HEK293T (cell line): ENCODE measurements around the gene MGAM2.

Experiments
- CTCF ChIA-PET: fragments of 350-600 bp; formaldehyde crosslinking; extraction: SDS; loops from one replicate; lab custom pipeline; 2021; ENCODE audit warnings: antibody characterized with exemption, inconsistent platforms; lab: Yijun Ruan, JAX
- POLR2A ChIA-PET: fragments of 350-600 bp; formaldehyde crosslinking; extraction: SDS; loops from one replicate; lab custom pipeline; 2020; ENCODE audit warnings: antibody characterized with exemption, inconsistent platforms; lab: Yijun Ruan, JAX
- DNase-seq: peaks from one replicate; pipeline ENCODE4 v3.0.0; 2012; ENCODE audit warnings: mixed read lengths; ENCODE audit errors: extremely low spot score
- ARNT ChIP-seq: fragments of 450-650 bp; IDR thresholded peaks from 2 replicates; pipeline ENCODE4 v1.6.1; 2017; ENCODE audit warnings: mild to moderate bottlenecking
- BHLHE40 ChIP-seq: fragments of 450-650 bp; IDR thresholded peaks from 2 replicates; pipeline ENCODE4 v1.6.1; 2016; ENCODE audit warnings: mild to moderate bottlenecking, moderate library complexity, borderline replicate concordance
- CTBP1 ChIP-seq: fragments of 450-650 bp; IDR thresholded peaks from 2 replicates; pipeline ENCODE4 v1.6.1; 2016; ENCODE audit warnings: borderline replicate concordance
- ELF4 ChIP-seq: fragments of 450-650 bp; IDR thresholded peaks from 2 replicates; pipeline ENCODE4 v1.6.1; 2017; ENCODE audit warnings: antibody characterized with exemption
- FOXA1 ChIP-seq: fragments of 450-650 bp; IDR thresholded peaks from 2 replicates; pipeline ENCODE4 v1.6.1; 2016; ENCODE audit warnings: mild to moderate bottlenecking
- FOXK2 ChIP-seq: fragments of 450-650 bp; IDR thresholded peaks from 2 replicates; pipeline ENCODE4 v1.6.1; 2016; ENCODE audit warnings: mild to moderate bottlenecking
- FOXM1 ChIP-seq: fragments of 450-650 bp; IDR thresholded peaks from 2 replicates; pipeline ENCODE4 v1.6.1; 2017; ENCODE audit warnings: mild to moderate bottlenecking, borderline replicate concordance
- HDGF ChIP-seq: fragments of 450-650 bp; IDR thresholded peaks from 2 replicates; pipeline ENCODE4 v1.6.1; 2017; ENCODE audit warnings: antibody characterized with exemption, borderline replicate concordance
- L3MBTL2 ChIP-seq: fragments of 450-650 bp; conservative IDR thresholded peaks from 2 replicates; pipeline ENCODE4 v1.6.1; 2016; ENCODE audit warnings: mild to moderate bottlenecking
- LEF1 ChIP-seq: fragments of 450-650 bp; IDR thresholded peaks from 2 replicates; pipeline ENCODE4 v1.6.1; 2017; ENCODE audit warnings: mild to moderate bottlenecking, borderline replicate concordance
- NFRKB ChIP-seq: fragments of 450-650 bp; IDR thresholded peaks from 2 replicates; pipeline ENCODE4 v1.6.1; 2016; ENCODE audit warnings: mild to moderate bottlenecking, moderate library complexity
- SP1 ChIP-seq: fragments of 450-650 bp; IDR thresholded peaks from 2 replicates; pipeline ENCODE4 v1.6.1; 2017
- SUZ12 ChIP-seq: fragments of 450-650 bp; IDR thresholded peaks from 2 replicates; pipeline ENCODE4 v1.6.1; 2016; ENCODE audit warnings: mild to moderate bottlenecking
- TARDBP ChIP-seq: fragments of 450-650 bp; IDR thresholded peaks from 2 replicates; pipeline ENCODE4 v1.6.1; 2016
- ZNF384 ChIP-seq: fragments of 450-650 bp; IDR thresholded peaks from 2 replicates; pipeline ENCODE4 v1.6.1; 2016
- TF ChIP-seq, protein P1 (sequence below): fragments of 450-650 bp; IDR thresholded peaks from 2 replicates; pipeline ENCODE4 v1.6.1; 2016

The MGAM2 gene

DNA sequence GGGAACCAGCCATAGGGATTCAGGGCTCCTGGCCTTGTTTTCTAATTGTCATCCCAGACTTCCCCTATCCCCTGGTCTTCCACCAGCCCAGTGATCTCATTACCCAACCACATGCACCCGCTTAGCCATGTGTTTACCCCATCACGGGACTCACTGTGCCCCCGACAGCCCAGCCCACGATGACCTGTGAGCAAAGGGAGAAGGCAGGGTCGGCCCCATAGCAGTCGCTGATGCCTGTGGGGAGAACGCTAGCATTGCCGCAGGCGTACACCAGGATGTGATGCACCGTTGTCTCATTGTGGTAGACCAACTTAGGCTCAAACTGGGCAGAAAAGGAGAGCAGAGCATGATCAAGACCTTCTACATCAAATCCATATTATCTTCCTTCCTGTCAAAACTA, 132.3 kb downstream of the MGAM2 start:
- CTCF ChIA-PET = no interaction called here
- POLR2A ChIA-PET = no interaction called here
- TF ChIP-seq SP1 = no peak
- TF ChIP-seq, protein P1, sequence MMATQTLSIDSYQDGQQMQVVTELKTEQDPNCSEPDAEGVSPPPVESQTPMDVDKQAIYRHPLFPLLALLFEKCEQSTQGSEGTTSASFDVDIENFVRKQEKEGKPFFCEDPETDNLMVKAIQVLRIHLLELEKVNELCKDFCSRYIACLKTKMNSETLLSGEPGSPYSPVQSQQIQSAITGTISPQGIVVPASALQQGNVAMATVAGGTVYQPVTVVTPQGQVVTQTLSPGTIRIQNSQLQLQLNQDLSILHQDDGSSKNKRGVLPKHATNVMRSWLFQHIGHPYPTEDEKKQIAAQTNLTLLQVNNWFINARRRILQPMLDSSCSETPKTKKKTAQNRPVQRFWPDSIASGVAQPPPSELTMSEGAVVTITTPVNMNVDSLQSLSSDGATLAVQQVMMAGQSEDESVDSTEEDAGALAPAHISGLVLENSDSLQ = no peak
- TF ChIP-seq ELF4 = no peak
- TF ChIP-seq BHLHE40 = no peak
- no peak for TF ChIP-seq LEF1
- no peak for TF ChIP-seq FOXM1
- no peak for DNase-seq

DNA sequence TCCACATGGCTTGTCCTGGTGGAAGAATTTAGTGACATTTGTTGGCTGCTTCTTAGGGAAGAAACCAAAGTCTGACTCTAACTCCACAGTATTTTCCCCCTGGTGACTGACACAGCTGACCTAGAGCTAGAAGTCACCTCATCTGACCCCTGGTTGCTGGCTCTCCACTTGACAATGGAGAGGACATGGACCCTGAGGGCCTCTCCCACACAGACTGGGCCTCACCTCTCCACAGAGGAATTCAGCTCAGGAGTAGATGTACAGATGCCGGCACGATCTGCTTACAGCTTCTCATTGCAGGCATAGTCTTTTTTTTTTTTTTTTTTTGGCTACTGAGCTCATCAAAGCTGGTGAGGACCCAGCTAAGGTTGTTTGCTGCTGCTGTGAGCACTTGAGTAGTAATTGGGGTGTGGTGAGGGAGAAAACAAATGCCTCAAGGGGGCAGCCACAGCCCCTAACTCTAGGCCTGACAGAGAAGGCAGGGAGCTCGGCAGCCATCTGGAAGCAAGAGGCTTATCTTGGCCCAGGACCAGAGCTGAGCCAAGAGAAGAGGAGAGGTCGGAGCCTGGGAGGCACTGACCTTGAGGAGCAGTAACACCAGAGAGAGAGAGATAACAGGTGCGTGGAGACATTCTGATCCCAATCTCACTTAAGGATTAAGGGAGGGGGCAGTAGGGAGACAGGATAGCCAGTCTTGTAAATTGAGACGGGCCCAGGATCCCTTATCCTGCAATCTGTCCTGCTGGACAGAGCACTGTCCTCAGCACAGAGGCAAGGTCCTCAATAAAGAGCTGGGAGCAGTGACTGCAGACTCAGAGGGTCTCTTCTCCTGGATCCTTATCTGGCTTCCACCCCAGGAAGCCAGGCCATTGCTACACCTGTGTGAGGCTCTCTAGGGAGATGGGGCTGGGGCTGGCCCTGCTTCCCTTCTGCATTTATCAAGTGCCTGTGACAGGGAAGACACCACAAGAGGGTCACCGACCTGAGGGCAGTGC, 136.9 kb downstream of the MGAM2 start:
- CTCF ChIA-PET = interaction anchor here (0.6 kb wide), 1 partner anchor 335 kb away, joined by 3 read pairs; no protein-coding TSS in a partner anchor
- POLR2A ChIA-PET = no interaction called here
- TF ChIP-seq LEF1 (no peak), SP1 (no peak), ZNF384 (no peak), ARNT (no peak), FOXM1 (no peak), HDGF (no peak), BHLHE40 (no peak), L3MBTL2 (no peak), FOXK2 (no peak)
- TF ChIP-seq, protein P1 = no peak
- no peak for DNase-seq

DNA sequence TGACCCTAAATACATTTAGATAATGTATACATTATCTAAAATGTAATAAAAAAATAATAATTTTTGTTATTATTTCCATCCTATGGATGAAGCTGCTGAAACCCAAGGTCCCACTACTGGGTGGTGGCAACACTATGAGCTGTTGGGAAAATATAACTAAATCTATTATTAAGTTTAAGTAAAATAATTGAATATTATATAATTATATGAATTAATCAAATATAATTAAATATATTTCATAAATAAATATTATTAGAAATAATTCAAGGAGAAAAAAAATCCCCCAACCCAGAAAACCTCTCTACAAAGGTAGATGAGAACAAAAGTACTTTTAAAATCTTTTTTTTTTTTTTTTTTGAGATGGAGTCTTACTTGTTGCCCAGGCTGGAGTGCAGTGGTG, 138.4 kb downstream of the MGAM2 start:
- ChIA-PET POLR2A (no interaction called here), CTCF (interaction anchor here (0.6 to 1.2 kb wide), 3 partner anchors 48 to 476 kb away, joined by 3 to 4 read pairs (median 3); no protein-coding TSS in a partner anchor)

DNA sequence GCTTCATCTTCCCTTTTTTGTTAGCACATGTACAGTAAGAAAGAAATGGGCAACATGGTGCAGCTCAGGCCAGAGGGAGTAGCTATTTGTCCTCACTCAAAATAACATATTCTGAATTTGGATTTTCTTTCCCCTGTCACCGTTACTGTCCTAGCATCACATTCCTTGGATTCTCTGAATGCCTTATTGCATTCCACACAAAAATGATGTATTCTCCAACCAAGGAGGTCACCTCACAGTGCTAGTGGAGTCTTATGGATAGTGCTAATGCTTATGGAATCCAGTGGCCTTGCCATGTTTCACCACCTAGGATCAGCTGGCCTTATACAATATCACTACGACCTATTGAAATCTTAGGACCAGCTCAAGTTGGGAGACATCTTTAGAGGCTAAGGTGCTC, 139.2 kb downstream of the MGAM2 start:
- POLR2A ChIA-PET = no interaction called here

More for the DNA sequence above, 138.4 kb downstream of the MGAM2 start:
- no peak for DNase-seq
- no peak for TF ChIP-seq CTBP1

DNA sequence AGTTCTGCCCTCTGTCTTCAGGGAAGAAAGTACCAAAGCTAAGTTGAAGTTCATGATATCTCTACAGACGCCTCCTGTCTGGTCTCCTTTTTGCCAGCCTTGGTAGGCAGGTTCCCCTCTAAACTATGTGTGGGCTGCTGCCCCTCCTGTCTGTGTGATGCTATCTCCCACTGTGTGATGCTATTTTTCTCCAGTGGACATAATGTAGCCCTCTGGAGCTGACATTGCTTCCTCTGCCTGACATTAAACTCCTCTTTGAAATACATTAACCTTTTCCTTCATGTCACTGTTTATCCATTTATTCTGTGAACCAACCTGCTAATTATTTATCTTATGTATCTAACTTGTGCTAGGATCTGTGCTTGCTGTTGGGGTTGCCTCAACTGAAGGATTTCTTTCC, 146.4 kb downstream of the MGAM2 start, which contains the start of gene PRSS58:
TSS of gene PRSS58 (minus strand) at position 101 of the 400 bp plus-strand sequence. CDS start 351 bp downstream, outside the sequence.
- ChIA-PET CTCF (interaction anchor here (0.6 kb wide), 1 partner anchor 13 kb away, joined by 4 read pairs; no protein-coding TSS in a partner anchor), POLR2A (no interaction called here)
- TF ChIP-seq BHLHE40 (no peak), TARDBP (no peak), SUZ12 (no peak)
- DNase-seq = no peak

More for the DNA sequence above, 139.2 kb downstream of the MGAM2 start:
- CTCF ChIA-PET = interaction anchor here (0.6 to 1.2 kb wide), 2 partner anchors 48 to 475 kb away, joined by 3 to 4 read pairs; no protein-coding TSS in a partner anchor
- TF ChIP-seq TARDBP = no peak
- no peak for TF ChIP-seq FOXA1
- no peak for TF ChIP-seq ELF4
- TF ChIP-seq BHLHE40 = no peak
- TF ChIP-seq SUZ12 = no peak
- TF ChIP-seq FOXM1 = no peak
- no peak for TF ChIP-seq LEF1
- no peak for TF ChIP-seq L3MBTL2
- TF ChIP-seq FOXK2 = no peak
- TF ChIP-seq, protein P1 = no peak
- TF ChIP-seq ARNT = no peak
- no peak for TF ChIP-seq HDGF
- TF ChIP-seq NFRKB = no peak
- no peak for TF ChIP-seq ZNF384
- TF ChIP-seq SP1 = no peak
- no peak for TF ChIP-seq CTBP1
- DNase-seq = no peak

DNA sequence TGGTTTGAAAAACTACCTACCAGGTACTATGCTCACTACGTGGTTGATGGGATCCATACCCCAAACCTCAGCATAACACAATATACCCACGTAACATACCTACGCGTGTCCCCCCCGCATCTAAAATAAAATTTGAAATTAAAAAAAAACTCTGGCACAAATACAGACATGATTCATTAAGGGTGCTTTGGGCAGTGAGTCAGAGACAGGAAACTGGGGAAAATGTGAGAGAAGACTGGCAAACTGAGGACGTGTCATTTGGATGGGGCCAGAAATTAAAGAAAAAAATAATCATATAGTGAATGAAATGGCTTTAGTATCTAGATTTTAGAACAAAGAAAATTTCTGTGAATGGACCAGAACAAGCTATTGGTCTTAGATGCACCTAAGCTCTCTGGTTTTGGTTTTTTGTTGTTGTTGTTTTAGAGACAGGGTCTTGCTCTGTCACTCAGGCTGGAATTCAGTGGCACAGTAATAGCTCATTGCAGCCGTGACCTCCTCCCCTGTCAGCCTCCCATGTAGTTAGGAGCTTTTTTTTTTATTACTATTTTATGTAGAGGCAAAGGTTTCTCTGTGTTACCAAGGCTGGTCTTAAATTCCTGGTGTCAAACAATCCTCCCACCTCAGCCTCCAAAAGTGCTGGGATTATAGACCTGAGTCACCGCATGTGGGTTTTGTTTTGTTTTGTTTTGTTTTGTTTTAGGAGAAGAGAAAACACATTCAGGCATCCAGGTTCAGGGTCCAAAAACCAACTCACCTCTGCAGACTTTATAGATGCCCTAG, 152.3 kb downstream of the MGAM2 start:
- no peak for DNase-seq
- TF ChIP-seq LEF1 = no peak
- TF ChIP-seq BHLHE40 = no peak
- no peak for TF ChIP-seq ZNF384
- TF ChIP-seq NFRKB = no peak
- no peak for TF ChIP-seq SP1
- no peak for TF ChIP-seq FOXM1
- ChIA-PET POLR2A (no interaction called here), CTCF (interaction anchor here (0.8 kb wide), 1 partner anchor 10 kb away, joined by 3 read pairs; no protein-coding TSS in a partner anchor)
